ENCODE data around the gene CYB561D1. TPM values are rescaled to one million over a fixed set of nuclear protein-coding genes. Genes with fewer than 3 reads are reported as not detected.

Gene CYB561D1
- total and polyA plus RNA-seq, 10 of the 15 experiments (the other 5 are each of a cell fraction or from before 2014, with no cell fraction given) = 0.68 to 9.0 (median 3.3) TPM

GRCh38 chr1:109475261-109475660 lies 18.6 kb upstream of the CYB561D1 start:
- in situ Hi-C loops (cut with MboI) = no loop called here
- DNase-seq (ENCODE audit: low read depth, low spot score) (no peak), FAIRE-seq (no peak), ATAC-seq (no peak)
- intact Hi-C loops (cut with micrococcal nuclease; ENCODE audit: unreplicated experiment) = no loop called here
- no peak overlapping the region for H3K4me3 ChIP-seq
- no TSS peak for BruUV-seq (replicated peaks)
- POLR2A ChIA-PET = interaction anchor here (1.1 kb wide), 1 partner anchor 73 kb away, joined by 3 read pairs; the partner anchor contains the start of gene GNAI3
- H3K27me3 ChIP-seq (replicated peaks in 1 of 2; ENCODE audit: control insufficient read depth in 2 of 2, insufficient read depth in 2 of 2, low read length in 1 of 2) = peaks cover 0 to 4% of the 10 kb centered on the region in 2 experiments; a peak in 3 of 4 replicates
- no peaks in the 10 kb centered on the region for H3K36me3 ChIP-seq (ENCODE audit: control insufficient read depth in 2 of 2, insufficient read depth in 2 of 2, low read length in 1 of 2)
- no peaks in the 10 kb centered on the region; the same call in 1 of the 2 replicates for H3K4me1 ChIP-seq (ENCODE audit: control insufficient read depth, insufficient read depth, low read length)
- no peak overlapping the region for H3K4me2 ChIP-seq (ENCODE audit: control insufficient read depth, insufficient read depth)
- no peak overlapping the region for H2AFZ ChIP-seq (ENCODE audit: control insufficient read depth, low read depth, low read length)
- TF ChIP-seq, protein P1, sequence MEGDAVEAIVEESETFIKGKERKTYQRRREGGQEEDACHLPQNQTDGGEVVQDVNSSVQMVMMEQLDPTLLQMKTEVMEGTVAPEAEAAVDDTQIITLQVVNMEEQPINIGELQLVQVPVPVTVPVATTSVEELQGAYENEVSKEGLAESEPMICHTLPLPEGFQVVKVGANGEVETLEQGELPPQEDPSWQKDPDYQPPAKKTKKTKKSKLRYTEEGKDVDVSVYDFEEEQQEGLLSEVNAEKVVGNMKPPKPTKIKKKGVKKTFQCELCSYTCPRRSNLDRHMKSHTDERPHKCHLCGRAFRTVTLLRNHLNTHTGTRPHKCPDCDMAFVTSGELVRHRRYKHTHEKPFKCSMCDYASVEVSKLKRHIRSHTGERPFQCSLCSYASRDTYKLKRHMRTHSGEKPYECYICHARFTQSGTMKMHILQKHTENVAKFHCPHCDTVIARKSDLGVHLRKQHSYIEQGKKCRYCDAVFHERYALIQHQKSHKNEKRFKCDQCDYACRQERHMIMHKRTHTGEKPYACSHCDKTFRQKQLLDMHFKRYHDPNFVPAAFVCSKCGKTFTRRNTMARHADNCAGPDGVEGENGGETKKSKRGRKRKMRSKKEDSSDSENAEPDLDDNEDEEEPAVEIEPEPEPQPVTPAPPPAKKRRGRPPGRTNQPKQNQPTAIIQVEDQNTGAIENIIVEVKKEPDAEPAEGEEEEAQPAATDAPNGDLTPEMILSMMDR (IDR thresholded peaks at IDR 0.05 in 2 of 3, conservative IDR thresholded peaks at IDR 0.05 in 1 of 3; ENCODE audit: control insufficient read depth in 2 of 3, extremely low read depth in 1 of 3, insufficient read depth in 1 of 3, low read depth in 3 of 3, low read length in 3 of 3) = no peak
- TF ChIP-seq SMAD5 (IDR thresholded peaks at IDR 0.05; ENCODE audit: low read depth) (no peak), MAX (IDR thresholded peaks at IDR 0.05; ENCODE audit: low read depth, low read length) (no peak), CHD4 (IDR thresholded peaks at IDR 0.05) (no peak), SRF (IDR thresholded peaks at IDR 0.05; ENCODE audit: low read depth in 2 of 2, low read length in 2 of 2) (no peak), BCL3 (IDR thresholded peaks at IDR 0.05; ENCODE audit: borderline replicate concordance, insufficient read depth, low read depth, low read length, poor library complexity, severe bottlenecking) (no peak), RFX5 (IDR thresholded peaks at IDR 0.05; ENCODE audit: low read depth, low read length) (no peak), MEF2B (IDR thresholded peaks at IDR 0.05; ENCODE audit: partially characterized antibody, poor library complexity, severe bottlenecking) (no peak), KAT2A (conservative IDR thresholded peaks at IDR 0.05; ENCODE audit: control insufficient read depth, low read depth, low read length) (no peak), KDM1A (IDR thresholded peaks at IDR 0.05; ENCODE audit: borderline replicate concordance) (no peak), RCOR1 (conservative IDR thresholded peaks at IDR 0.05; ENCODE audit: low read depth, low read length) (no peak), SIN3A (IDR thresholded peaks at IDR 0.05; ENCODE audit: low read depth, low read length) (no peak), CHD2 (IDR thresholded peaks at IDR 0.05; ENCODE audit: borderline replicate concordance, low read depth, low read length) (no peak), NFIC (IDR thresholded peaks at IDR 0.05; ENCODE audit: low read depth, low read length) (no peak)
- WGBS (ENCODE audit: insufficient coverage, insufficient replicate concordance, low lambda C conversion rate, missing lambda C conversion rate) = 62% methylated on average over 9 of the region's 9 CpGs
- H4K20me1 ChIP-seq (ENCODE audit: control insufficient read depth, insufficient read depth) = no peaks in the 10 kb centered on the region
- RAD21 ChIA-PET (ENCODE audit: unreplicated experiment) = no interaction called here
- SMC1A ChIA-PET (ENCODE audit: uncharacterized antibody, unreplicated experiment) = no interaction called here
- H3K79me2 ChIP-seq (ENCODE audit: control insufficient read depth, insufficient read depth, low read length) = no peaks in the 10 kb centered on the region
- no peak overlapping the region for H3K27ac ChIP-seq (ENCODE audit: control insufficient read depth, insufficient read depth)
- no peak overlapping the region for H3K9ac ChIP-seq (ENCODE audit: control insufficient read depth, insufficient read depth, low read length)
- CTCF ChIA-PET = interaction anchor here (1.0 kb wide), 1 partner anchor 66 kb away, joined by 3 read pairs; no protein-coding TSS in a partner anchor
- no peaks in the 10 kb centered on the region for H3K9me3 ChIP-seq (replicated peaks; ENCODE audit: control insufficient read depth, insufficient read depth, low read length)
